H9 (cell line): ENCODE data around the gene NACA. TPM values are rescaled to one million over a fixed set of nuclear protein-coding genes. Genes with fewer than 3 reads are reported as not detected.

Source experiments
- DNase-seq: peaks from one replicate; pipeline ENCODE4 v3.0.0-alpha.2; 2017
- H2AFZ ChIP-seq: one replicate; pipeline ENCODE4 v1.6.1; 2013; ENCODE audit warnings: mild to moderate bottlenecking, low read length, control low read depth, moderate library complexity
- H2AK5ac ChIP-seq: 2 replicates; pipeline ENCODE4 v1.6.1; 2013; ENCODE audit warnings: low read length, control low read depth, mixed read lengths; ENCODE audit not compliant: insufficient read length
- H2BK120ac ChIP-seq: one replicate; pipeline ENCODE4 v1.6.1; 2013; ENCODE audit warnings: low read depth, mild to moderate bottlenecking, low read length, control low read depth, inconsistent platforms; ENCODE audit not compliant: poor library complexity, severe bottlenecking
- H2BK12ac ChIP-seq: 2 replicates; pipeline ENCODE4 v1.6.1; 2013; ENCODE audit warnings: low read length, control low read depth, mixed read lengths, low read depth; ENCODE audit not compliant: insufficient read length
- H2BK15ac ChIP-seq: 2 replicates; pipeline ENCODE4 v1.6.1; 2013; ENCODE audit warnings: low read depth, low read length, control low read depth
- H2BK20ac ChIP-seq: one replicate; pipeline ENCODE4 v1.6.1; 2013; ENCODE audit warnings: low read depth, mild to moderate bottlenecking, low read length, control low read depth, inconsistent platforms; ENCODE audit not compliant: poor library complexity, severe bottlenecking
- H2BK5ac ChIP-seq: 2 replicates; pipeline ENCODE4 v1.6.1; 2013; ENCODE audit warnings: low read length, control low read depth, mixed read lengths; ENCODE audit not compliant: insufficient read length
- H3K14ac ChIP-seq: 2 replicates; pipeline ENCODE4 v1.6.1; 2013; ENCODE audit warnings: low read length, control low read depth; ENCODE audit not compliant: insufficient read depth
- H3K18ac ChIP-seq: 2 replicates; pipeline ENCODE4 v1.6.1; 2013; ENCODE audit warnings: low read depth, mild to moderate bottlenecking, mixed read lengths, low read length, control low read depth; ENCODE audit not compliant: insufficient read length
- H3K23ac ChIP-seq: 2 replicates; pipeline ENCODE4 v1.6.1; 2013; ENCODE audit warnings: low read length, control low read depth, mixed read lengths, low read depth; ENCODE audit not compliant: insufficient read length
- H3K23me2 ChIP-seq: 2 replicates; pipeline ENCODE4 v1.6.1; 2013; ENCODE audit warnings: low read depth, mild to moderate bottlenecking, mixed read lengths, low read length, control low read depth; ENCODE audit not compliant: insufficient read length, poor library complexity, severe bottlenecking
- H3K27ac ChIP-seq: 2 replicates; pipeline ENCODE4 v1.5.1; 2013; ENCODE audit warnings: low read length, control low read depth, mixed read lengths, low read depth; ENCODE audit not compliant: insufficient read length
- H3K27me3 ChIP-seq: 2 replicates; pipeline ENCODE4 v1.6.1; 2013; ENCODE audit warnings: low read length, control low read depth, inconsistent platforms; ENCODE audit not compliant: insufficient read depth
- H3K4ac ChIP-seq: 2 replicates; pipeline ENCODE4 v1.6.1; 2013; ENCODE audit warnings: low read depth, mild to moderate bottlenecking, control low read depth, inconsistent platforms, low read length, moderate library complexity
- H3K4me1 ChIP-seq: 2 replicates; pipeline ENCODE4 v1.6.1; 2013; ENCODE audit warnings: low read length, control low read depth, inconsistent platforms; ENCODE audit not compliant: insufficient read depth
- H3K4me2 ChIP-seq: 2 replicates; pipeline ENCODE4 v1.6.1; 2013; ENCODE audit warnings: low read length, control low read depth, mixed read lengths; ENCODE audit not compliant: insufficient read length, insufficient read depth
- H3K56ac ChIP-seq: 2 replicates; pipeline ENCODE4 v1.6.1; 2013; ENCODE audit warnings: low read depth, mild to moderate bottlenecking, mixed read lengths, low read length, control low read depth; ENCODE audit not compliant: insufficient read length
- H3K79me1 ChIP-seq: 2 replicates; pipeline ENCODE4 v1.6.1; 2013; ENCODE audit warnings: low read depth, mild to moderate bottlenecking, moderate library complexity, low read length, control low read depth, inconsistent platforms; ENCODE audit not compliant: insufficient read depth, poor library complexity, severe bottlenecking
- H3K79me2 ChIP-seq: 2 replicates; pipeline ENCODE4 v1.6.1; 2013; ENCODE audit warnings: low read length, control low read depth, inconsistent platforms; ENCODE audit not compliant: insufficient read depth
- H3K9ac ChIP-seq: 2 replicates; pipeline ENCODE4 v1.6.1; 2013; ENCODE audit warnings: low read length, control low read depth, mixed read lengths; ENCODE audit not compliant: insufficient read length; ENCODE audit errors: extremely low read depth
- H3K9me3 ChIP-seq: one replicate; pipeline ENCODE4 v1.6.1; 2013; ENCODE audit warnings: low read depth, low read length, inconsistent platforms; ENCODE audit not compliant: control insufficient read depth
- H3T11ph ChIP-seq: one replicate; pipeline ENCODE4 v1.6.1; 2013; ENCODE audit warnings: mild to moderate bottlenecking, low read length, control low read depth, inconsistent platforms
- H4K20me1 ChIP-seq: one replicate; pipeline ENCODE4 v1.6.1; 2013; ENCODE audit not compliant: control insufficient read depth, insufficient read length, insufficient read depth
- H4K5ac ChIP-seq: 2 replicates; pipeline ENCODE4 v1.6.1; 2013; ENCODE audit warnings: low read depth, mild to moderate bottlenecking, mixed read lengths, low read length, control low read depth; ENCODE audit not compliant: insufficient read length
- H4K8ac ChIP-seq: replicated peaks from 2 replicates; pipeline ENCODE4 v1.6.1; 2013; ENCODE audit warnings: low read length, control low read depth, mixed read lengths, low read depth; ENCODE audit not compliant: insufficient read length
- H4K91ac ChIP-seq: 2 replicates; pipeline ENCODE4 v1.6.1; 2013; ENCODE audit warnings: low read depth, mild to moderate bottlenecking, moderate library complexity, mixed read lengths, low read length, control low read depth; ENCODE audit not compliant: insufficient read length
- H3K27ac Mint-ChIP-seq, 3 experiments: 2 replicates in 2 of 3; 3 replicates in 1 of 3; pipeline ENCODE4 v1.8.0; 2020 to 2021; ENCODE audit warnings: mixed read lengths in 3 of 3, mild to moderate bottlenecking in 1 of 3, moderate library complexity in 1 of 3
- H3K27me3 Mint-ChIP-seq: 2 replicates; pipeline ENCODE4 v1.8.0; 2021; ENCODE audit warnings: low read depth, mild to moderate bottlenecking, moderate library complexity, mixed read lengths
- H3K36me3 Mint-ChIP-seq, 3 experiments: 2 replicates in 2 of 3; 3 replicates in 1 of 3; pipeline ENCODE4 v1.8.0; 2020 to 2021; ENCODE audit warnings: low read depth in 3 of 3, mixed read lengths in 3 of 3; ENCODE audit not compliant: insufficient read depth in 1 of 3
- H3K4me1 Mint-ChIP-seq, 2 experiments: 2 replicates each; pipeline ENCODE4 v1.8.0; 2020; ENCODE audit warnings: mixed read lengths in 2 of 2
- H3K4me3 Mint-ChIP-seq, 2 experiments: 2 replicates in 1 of 2; 3 replicates in 1 of 2; pipeline ENCODE4 v1.8.0; 2020 to 2021; ENCODE audit warnings: mild to moderate bottlenecking in 2 of 2, mixed read lengths in 2 of 2, moderate library complexity in 1 of 2
- H3K9me3 Mint-ChIP-seq, 2 experiments: 2 replicates in 1 of 2; 3 replicates in 1 of 2; pipeline ENCODE4 v1.8.0; 2020; ENCODE audit warnings: mild to moderate bottlenecking in 2 of 2, mixed read lengths in 2 of 2, moderate library complexity in 1 of 2
- WGBS: extraction: QIAGEN DNeasy Blood & Tissue Kit; methylation state at CpG from one replicate; pipeline ENCODE4 v1.1.7; 2013; ENCODE audit warnings: missing lambda C conversion rate, low lambda C conversion rate, mixed read lengths; ENCODE audit not compliant: insufficient read length; ENCODE audit errors: extremely low coverage; 5-methylcytosine and 5-hydroxymethylcytosine counted together
- total RNA-seq: library from RNA; stranded (reverse); gene quantifications from 2 replicates; pipeline ENCODE4 v1.2.1, GENCODE V29; 2021
- TF ChIP-seq, protein P1 (sequence below): fragments of 200-600 bp; sonication (generic); conservative IDR thresholded peaks from 3 replicates; pipeline ENCODE4 v1.8.0; 2021; ENCODE audit warnings: antibody characterized with exemption, mild to moderate bottlenecking

Gene NACA
- total RNA-seq, 1 experiment from 2014 or later = 1,204 TPM

GRCh38 chr12:56715798-56716197 lies 9.3 kb downstream of the NACA start:
- Mint-ChIP-seq H3K27me3 (no peaks in the 10 kb centered on the region), H3K9me3 (no peaks in the 10 kb centered on the region), H3K27ac (peak overlapping the region; percentile 17 to 90 (median 87); a peak in 5 of 7 replicates), H3K4me3 (no peak overlapping the region), H3K4me1 (peaks cover 35 to 38% of the 10 kb centered on the region in 2 experiments), H3K36me3 (peaks cover 74 to 83% (median 80%) of the 10 kb centered on the region in 3 experiments)
- Histone ChIP-seq H2AFZ (no peak overlapping the region), H4K8ac (no peak overlapping the region), H4K91ac (no peak overlapping the region), H3K79me1 (peaks cover 4% of the 10 kb centered on the region), H2BK12ac (no peak overlapping the region), H3K56ac (no peak overlapping the region), H3K4me1 (no peaks in the 10 kb centered on the region; the same call in 1 of the 2 replicates), H3K18ac (no peak overlapping the region), H2BK5ac (no peak overlapping the region), H2AK5ac (no peak overlapping the region), H3K27ac (no peak overlapping the region), H4K20me1 (no peaks in the 10 kb centered on the region), H2BK20ac (no peak overlapping the region), H3K4me2 (no peak overlapping the region), H3K23ac (no peak overlapping the region), H2BK120ac (no peak overlapping the region), H3T11ph (no peak overlapping the region), H3K14ac (no peak overlapping the region), H3K23me2 (no peaks in the 10 kb centered on the region), H3K9ac (no peak overlapping the region), H3K4ac (no peak overlapping the region), H3K9me3 (no peaks in the 10 kb centered on the region), H3K27me3 (no peaks in the 10 kb centered on the region), H4K5ac (no peak overlapping the region), H3K79me2 (peaks cover 14% of the 10 kb centered on the region; the same call in 1 of the 2 replicates), H2BK15ac (no peak overlapping the region)
- no CpG with 5 or more reads among the region's 8 CpGs for WGBS
- TF ChIP-seq, protein P1, sequence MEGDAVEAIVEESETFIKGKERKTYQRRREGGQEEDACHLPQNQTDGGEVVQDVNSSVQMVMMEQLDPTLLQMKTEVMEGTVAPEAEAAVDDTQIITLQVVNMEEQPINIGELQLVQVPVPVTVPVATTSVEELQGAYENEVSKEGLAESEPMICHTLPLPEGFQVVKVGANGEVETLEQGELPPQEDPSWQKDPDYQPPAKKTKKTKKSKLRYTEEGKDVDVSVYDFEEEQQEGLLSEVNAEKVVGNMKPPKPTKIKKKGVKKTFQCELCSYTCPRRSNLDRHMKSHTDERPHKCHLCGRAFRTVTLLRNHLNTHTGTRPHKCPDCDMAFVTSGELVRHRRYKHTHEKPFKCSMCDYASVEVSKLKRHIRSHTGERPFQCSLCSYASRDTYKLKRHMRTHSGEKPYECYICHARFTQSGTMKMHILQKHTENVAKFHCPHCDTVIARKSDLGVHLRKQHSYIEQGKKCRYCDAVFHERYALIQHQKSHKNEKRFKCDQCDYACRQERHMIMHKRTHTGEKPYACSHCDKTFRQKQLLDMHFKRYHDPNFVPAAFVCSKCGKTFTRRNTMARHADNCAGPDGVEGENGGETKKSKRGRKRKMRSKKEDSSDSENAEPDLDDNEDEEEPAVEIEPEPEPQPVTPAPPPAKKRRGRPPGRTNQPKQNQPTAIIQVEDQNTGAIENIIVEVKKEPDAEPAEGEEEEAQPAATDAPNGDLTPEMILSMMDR = no peak
- DNase-seq = no peak
